Prostate gland (tissue), 2 donors: Measurements from ENCODE around the gene APOL4. TPM values are rescaled to one million over a fixed set of nuclear protein-coding genes. Genes with fewer than 3 reads are reported as not detected.
"Not testable (repeated sequence)": the region's sequence is repeated elsewhere in the genome, so short reads cannot be mapped to it uniquely, and the experiment has no call there.

Experiments used
- DNase-seq: peaks from one replicate; pipeline ENCODE4 v3.0.0-alpha.2; 2019; ENCODE audit warnings: low spot score
- H3K27ac ChIP-seq, 2 donors: fragments of 200-600 bp; sonication (generic); 2 replicates each; pipeline ENCODE4 v1.5.1; 2017 to 2019
- H3K27me3 ChIP-seq: fragments of 200-600 bp; sonication (generic); replicated peaks from 2 replicates; pipeline ENCODE4 v1.5.1; 2019; ENCODE audit not compliant: insufficient read depth
- H3K36me3 ChIP-seq, 2 donors: fragments of 200-600 bp; sonication (generic); 1 replicate in 1 of 2; 2 replicates in 1 of 2; pipeline versions ENCODE4 v1.5.1 to v1.8.1; 2017 to 2019
- H3K4me1 ChIP-seq: fragments of 200-600 bp; sonication (generic); replicated peaks from 2 replicates; pipeline ENCODE4 v1.5.1; 2019
- H3K4me3 ChIP-seq, 2 donors: fragments of 200-600 bp; sonication (generic); 2 replicates each; pipeline ENCODE4 v1.5.1; 2017 to 2019
- H3K9me3 ChIP-seq: fragments of 200-600 bp; sonication (generic); 2 replicates; pipeline ENCODE4 v1.5.1; 2017
- POLR2A ChIP-seq: fragments of 450-650 bp; IDR thresholded peaks from one replicate; pipeline ENCODE4 v1.6.1; 2016; ENCODE audit warnings: antibody characterized with exemption, mild to moderate bottlenecking
- POLR2AphosphoS5 ChIP-seq: sonication (generic); formaldehyde crosslinking; IDR thresholded peaks from one replicate; pipeline ENCODE4 v1.6.1; 2017; ENCODE audit warnings: antibody characterized with exemption
- WGBS: methylation state at CpG from one replicate; pipeline ENCODE4 v1.1.5; 2018; 5-methylcytosine and 5-hydroxymethylcytosine counted together
- intact Hi-C: fragments of 100-400 bp; cut with DNase I; formaldehyde crosslinking; loops from one replicate; pipeline ENCODE4 v1.14.2; 2022
- total RNA-seq, 2 donors: library from RNA; depleted of rRNA; stranded (reverse); fragments of >200 nt; gene quantifications; one replicate each; pipeline ENCODE4 v1.1.0, GENCODE V29; 2016
- TF ChIP-seq, protein P1 (sequence below), 4 experiments: fragments of 200-600 bp in 2 of 4; fragments of 450-650 bp in 2 of 4; sonication (generic) in 2 of 4; IDR thresholded peaks; 1 replicate in 3 of 4; 2 replicates in 1 of 4; pipeline ENCODE4 v1.5.1; 2016 to 2019; ENCODE audit warnings: antibody characterized with exemption in 4 of 4, mild to moderate bottlenecking in 2 of 4, moderate library complexity in 2 of 4

APOL4 gene
- total RNA-seq, 2 donors from 2014 or later, result 13.6 to 25.5 TPM

DNA sequence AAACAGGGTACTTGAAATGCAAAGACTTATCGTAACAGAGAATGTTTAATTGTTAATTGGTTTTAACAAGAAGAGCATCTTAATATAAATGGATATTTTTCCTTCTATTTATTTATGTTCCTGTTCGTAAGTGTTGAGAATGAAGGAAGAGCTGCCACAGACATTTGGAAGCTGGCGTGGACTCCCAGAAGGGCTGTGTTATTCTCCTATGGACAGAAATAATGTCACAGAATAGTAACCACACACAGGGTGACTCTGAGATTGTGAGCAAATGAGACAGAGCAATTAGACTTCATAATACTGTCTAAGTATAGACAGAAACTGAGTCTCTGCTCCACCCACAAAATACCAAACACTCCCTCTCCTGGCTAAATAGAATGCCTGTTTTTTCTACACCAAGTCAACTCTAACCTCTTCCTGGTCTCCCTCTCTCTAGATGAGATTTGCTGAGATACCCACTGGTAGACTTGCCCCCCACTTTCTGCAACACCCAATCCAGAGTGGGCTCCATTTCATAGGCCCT lies 47.1 kb downstream of the APOL4 start:
- no peaks in the 10 kb centered on the region for H3K27me3 ChIP-seq
- H3K4me1 ChIP-seq, result peaks cover 2% of the 10 kb centered on the region
- H3K36me3 ChIP-seq, result no peaks in the 10 kb centered on the region
- 75% methylated on average over 3 of the region's 3 CpGs for WGBS
- no peaks in the 10 kb centered on the region for H3K9me3 ChIP-seq
- H3K27ac ChIP-seq, result peak overlapping the region; percentile 86 to 91
- TF ChIP-seq POLR2A (no peak), POLR2AphosphoS5 (no peak)
- TF ChIP-seq, protein P1, sequence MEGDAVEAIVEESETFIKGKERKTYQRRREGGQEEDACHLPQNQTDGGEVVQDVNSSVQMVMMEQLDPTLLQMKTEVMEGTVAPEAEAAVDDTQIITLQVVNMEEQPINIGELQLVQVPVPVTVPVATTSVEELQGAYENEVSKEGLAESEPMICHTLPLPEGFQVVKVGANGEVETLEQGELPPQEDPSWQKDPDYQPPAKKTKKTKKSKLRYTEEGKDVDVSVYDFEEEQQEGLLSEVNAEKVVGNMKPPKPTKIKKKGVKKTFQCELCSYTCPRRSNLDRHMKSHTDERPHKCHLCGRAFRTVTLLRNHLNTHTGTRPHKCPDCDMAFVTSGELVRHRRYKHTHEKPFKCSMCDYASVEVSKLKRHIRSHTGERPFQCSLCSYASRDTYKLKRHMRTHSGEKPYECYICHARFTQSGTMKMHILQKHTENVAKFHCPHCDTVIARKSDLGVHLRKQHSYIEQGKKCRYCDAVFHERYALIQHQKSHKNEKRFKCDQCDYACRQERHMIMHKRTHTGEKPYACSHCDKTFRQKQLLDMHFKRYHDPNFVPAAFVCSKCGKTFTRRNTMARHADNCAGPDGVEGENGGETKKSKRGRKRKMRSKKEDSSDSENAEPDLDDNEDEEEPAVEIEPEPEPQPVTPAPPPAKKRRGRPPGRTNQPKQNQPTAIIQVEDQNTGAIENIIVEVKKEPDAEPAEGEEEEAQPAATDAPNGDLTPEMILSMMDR (IDR thresholded peaks at IDR 0.05), result no peak
- DNase-seq, result no peak
- intact Hi-C loops, result loop anchor here (10.0 kb wide), 1 partner anchor 80 kb away; the partner anchor contains the start of gene APOL2
- no peak overlapping the region for H3K4me3 ChIP-seq

DNA sequence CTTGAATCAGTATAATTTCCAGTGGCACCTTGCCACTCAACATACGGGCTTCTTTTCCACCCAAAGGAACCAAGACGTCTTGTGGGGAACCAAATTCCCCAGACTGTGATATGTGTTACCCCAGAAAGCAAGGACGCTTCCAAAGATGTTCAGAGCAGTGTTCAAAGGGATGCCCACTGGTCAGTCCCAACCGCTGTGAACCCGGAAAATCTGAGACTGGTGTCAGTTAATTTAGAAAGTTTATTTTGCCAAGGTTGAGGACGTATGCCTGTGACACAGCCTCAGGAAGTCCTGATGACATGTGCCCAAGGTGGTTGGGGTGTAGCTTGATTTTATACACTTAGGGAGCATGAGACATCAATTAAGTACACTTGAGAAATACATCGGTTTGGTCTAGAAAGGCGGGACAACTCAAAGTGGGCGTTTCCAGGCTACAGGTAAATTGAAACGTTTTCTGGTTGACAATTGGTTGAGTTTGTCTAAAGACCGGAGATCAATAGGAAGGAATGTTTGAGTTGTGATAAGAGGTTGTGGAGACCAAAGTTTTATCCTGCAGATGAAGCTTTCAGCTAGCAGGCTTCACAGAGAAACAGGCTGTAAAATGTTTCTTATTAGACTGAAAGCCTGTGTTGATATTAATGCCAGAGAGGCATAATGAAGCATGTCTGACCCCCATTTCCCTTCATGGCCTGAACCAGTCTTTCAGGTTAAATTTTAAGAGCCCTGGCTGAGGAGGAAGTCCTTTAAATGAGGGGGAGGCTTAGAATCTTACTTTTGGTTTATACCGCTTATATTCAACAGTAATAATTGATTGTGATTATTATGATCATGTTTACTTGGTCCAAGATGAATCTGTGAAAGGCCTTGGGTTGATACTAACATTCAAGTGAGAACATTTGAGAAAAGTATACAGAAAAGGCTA lies 47.8 kb downstream of the APOL4 start:
- H3K27ac ChIP-seq, result peak overlapping the region; percentile 11 to 86
- 62% methylated on average over 12 of the region's 12 CpGs for WGBS
- no peak for TF ChIP-seq POLR2AphosphoS5
- TF ChIP-seq POLR2A, result no peak
- TF ChIP-seq, protein P1 (IDR thresholded peaks at IDR 0.05), result no peak
- no peak overlapping the region for H3K4me3 ChIP-seq
- no peaks in the 10 kb centered on the region for H3K36me3 ChIP-seq
- H3K9me3 ChIP-seq, result no peaks in the 10 kb centered on the region
- intact Hi-C loops, result loop anchor here (10.0 kb wide), 1 partner anchor 81 kb away; the partner anchor contains the start of gene APOL2
- no peaks in the 10 kb centered on the region for H3K27me3 ChIP-seq
- H3K4me1 ChIP-seq, result peaks cover 2% of the 10 kb centered on the region
- DNase-seq, result no peak

DNA sequence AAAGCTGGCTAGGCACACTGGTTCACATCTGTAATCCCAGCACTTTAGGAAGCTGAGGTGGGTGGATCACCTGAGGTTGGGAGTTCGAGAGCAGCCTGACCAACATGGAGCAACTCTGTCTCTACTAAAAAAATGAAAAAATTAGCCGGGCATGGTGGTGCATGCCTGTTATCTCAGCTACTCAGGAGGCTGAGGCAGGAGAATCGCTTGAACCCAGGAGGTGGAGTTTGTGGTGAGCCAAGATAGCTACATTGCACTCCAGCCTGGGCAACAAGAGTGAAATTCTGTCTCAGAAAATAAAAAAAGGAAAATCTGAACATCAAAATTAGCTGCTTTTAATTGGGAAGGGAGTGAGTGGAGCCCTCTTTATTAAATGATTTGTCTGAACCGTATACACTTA lies 48.8 kb downstream of the APOL4 start:
- not testable (repeated sequence) for H3K27me3 ChIP-seq, H3K36me3 ChIP-seq, H3K4me1 ChIP-seq, H3K4me3 ChIP-seq, DNase-seq, H3K27ac ChIP-seq, H3K9me3 ChIP-seq
- intact Hi-C loops, result loop anchor here (10.0 kb wide), 1 partner anchor 82 kb away; the partner anchor contains the start of gene APOL2
- 94% methylated on average over 4 of the region's 4 CpGs for WGBS

DNA sequence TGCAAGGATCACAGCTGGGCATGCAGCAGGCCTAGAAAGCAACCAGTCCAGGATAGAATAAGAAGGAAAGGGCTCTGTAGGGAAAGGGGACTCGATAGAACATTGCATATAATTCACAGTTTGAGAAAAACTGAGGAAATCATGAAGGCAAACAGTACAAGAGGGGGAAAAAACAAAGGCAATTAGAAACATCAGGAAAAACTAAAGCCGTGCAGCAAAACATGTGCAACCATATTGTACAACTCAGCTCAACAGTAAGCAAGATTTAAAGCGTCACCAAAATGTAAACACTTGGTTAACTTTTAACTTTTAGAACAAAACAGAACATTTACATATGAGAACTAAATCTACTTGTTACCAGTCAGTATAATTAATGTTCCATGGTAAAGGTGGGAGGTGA lies 49.5 kb downstream of the APOL4 start:
- Histone ChIP-seq H3K27ac (peak overlapping the region in 1 of 2 donors; percentile 33), H3K27me3 (no peaks in the 10 kb centered on the region), H3K9me3 (no peaks in the 10 kb centered on the region), H3K4me1 (peaks cover 2% of the 10 kb centered on the region), H3K36me3 (no peaks in the 10 kb centered on the region), H3K4me3 (no peak overlapping the region)
- intact Hi-C loops, result loop anchor here (10.0 kb wide), 1 partner anchor 83 kb away; the partner anchor contains the start of gene APOL2
- TF ChIP-seq, protein P1 (IDR thresholded peaks at IDR 0.05), result no peak
- TF ChIP-seq POLR2AphosphoS5, result no peak
- no peak for TF ChIP-seq POLR2A
- WGBS, result 92% methylated on average over 3 of the region's 3 CpGs
- no peak for DNase-seq

DNA sequence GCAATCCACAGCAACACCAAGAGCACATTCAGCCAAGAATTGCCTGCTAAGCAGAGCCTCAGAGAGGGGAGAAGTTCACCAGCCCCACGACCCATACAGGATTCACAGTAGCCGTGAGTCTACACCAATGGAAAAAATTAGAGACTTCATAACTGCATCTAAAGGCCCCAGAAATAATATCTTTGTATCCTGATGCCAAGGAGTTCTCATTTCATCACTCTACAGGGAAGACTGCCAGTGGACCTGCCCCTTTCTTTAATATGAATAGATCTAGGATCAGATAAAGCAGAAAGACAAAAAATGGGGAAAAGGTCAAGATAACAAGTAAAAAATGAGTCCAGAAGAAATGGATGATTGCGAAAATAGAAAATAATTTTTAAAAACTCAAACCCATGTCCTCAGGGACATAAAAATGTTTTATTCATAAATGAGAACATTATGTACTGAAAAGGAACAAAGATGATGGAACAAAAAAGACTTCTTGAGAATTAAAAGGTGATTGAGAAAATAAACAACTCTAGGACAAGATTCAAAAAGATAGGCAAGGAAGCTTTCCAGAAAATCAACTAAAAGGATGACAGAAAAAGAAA lies 50.5 kb downstream of the APOL4 start:
- TF ChIP-seq POLR2A (no peak), POLR2AphosphoS5 (peak; percentile 33)
- Histone ChIP-seq H3K27me3 (no peaks in the 10 kb centered on the region), H3K36me3 (no peaks in the 10 kb centered on the region), H3K27ac (peak overlapping the region; percentile 11 to 35), H3K4me3 (no peak overlapping the region), H3K9me3 (no peaks in the 10 kb centered on the region), H3K4me1 (no peaks in the 10 kb centered on the region)
- no peak for DNase-seq
- intact Hi-C loops, result loop anchor here (10.0 kb wide), 1 partner anchor 84 kb away; the partner anchor contains the start of gene APOL2
- 40% methylated on average over 3 of the region's 3 CpGs for WGBS
